Heart left ventricle (tissue), 16 donors: Measurements from ENCODE around the gene MIPOL1. TPM values are rescaled to one million over a fixed set of nuclear protein-coding genes. Genes with fewer than 3 reads are reported as not detected.

Source experiments
- ATAC-seq, 4 donors: fragments of 200-7000 bp; cut with Tn5 transposase; one replicate each; pipeline ENCODE4 v1.9.1; 2020 to 2022; ENCODE audit warnings: moderate library complexity in 4 of 4, mild to moderate bottlenecking in 3 of 4, moderate number of reproducible peaks in 1 of 4
- DNase-seq, 5 donors: peaks; one replicate each; pipeline ENCODE4 v3.0.0-alpha.2; 2020
- H3K27ac ChIP-seq, 12 donors: fragments of 200-600 bp; sonication (generic) in 4 of 12; one replicate each; pipeline versions ENCODE4 v1.5.0 to v1.8.0; 2016 to 2022; ENCODE audit warnings: mild to moderate bottlenecking in 2 of 12
- H3K27me3 ChIP-seq, 9 donors: fragments of 200-600 bp; sonication (generic) in 2 of 9; one replicate each; pipeline versions ENCODE4 v1.5.1 to v1.8.0; 2016 to 2022; ENCODE audit warnings: mild to moderate bottlenecking in 3 of 9
- H3K36me3 ChIP-seq, 9 donors: fragments of 200-600 bp; sonication (generic) in 2 of 9; one replicate each; pipeline versions ENCODE4 v1.5.0 to v1.8.0; 2018 to 2022; ENCODE audit warnings: mild to moderate bottlenecking in 2 of 9
- H3K4me1 ChIP-seq, 12 donors: fragments of 200-600 bp; sonication (generic) in 4 of 12; one replicate each; pipeline versions ENCODE4 v1.5.0 to v1.8.0; 2016 to 2022; ENCODE audit warnings: mild to moderate bottlenecking in 3 of 12
- H3K4me3 ChIP-seq, 12 donors: fragments of 200-600 bp; sonication (generic) in 4 of 12; one replicate each; pipeline versions ENCODE4 v1.5.0 to v1.8.0; 2017 to 2022; ENCODE audit warnings: mild to moderate bottlenecking in 9 of 12, moderate library complexity in 4 of 12
- H3K9me3 ChIP-seq, 12 donors: fragments of 200-600 bp; sonication (generic) in 4 of 12; one replicate each; pipeline versions ENCODE4 v1.5.0 to v1.8.0; 2016 to 2022; ENCODE audit warnings: mild to moderate bottlenecking in 1 of 12
- POLR2A ChIP-seq, 2 donors: fragments of 450-650 bp; IDR thresholded peaks; one replicate each; pipeline ENCODE4 v1.6.1; 2017; ENCODE audit warnings: antibody characterized with exemption in 2 of 2, mild to moderate bottlenecking in 2 of 2, moderate library complexity in 2 of 2
- WGBS, 4 donors: extraction: QIAGEN DNeasy Blood & Tissue Kit in 2 of 4; methylation state at CpG; one replicate each; pipeline versions ENCODE4 v1.1.5 to v1.1.7; 2013 to 2018; 5-methylcytosine and 5-hydroxymethylcytosine counted together
- intact Hi-C, 10 donors: fragments of 100-400 bp; cut with DNase I; formaldehyde crosslinking; loops; one replicate each; pipeline versions ENCODE4 v1.11.1 to v1.14.2; 2022
- polyA plus RNA-seq, 2 donors: library from polyadenylated mRNA; stranded (reverse); fragments of 200-250 nt; gene quantifications; one replicate each; pipeline ENCODE4 v1.2.3, GENCODE V29; 2013
- total RNA-seq, 9 donors: library from RNA; depleted of rRNA in 2 of 9; stranded (reverse); fragments of >200 nt in 2 of 9; fragmentation: NEBNext Ultra II Directional in 3 of 9; extraction: Animal tissue kit (Norgen Biotek cat#: 25700) in 3 of 9; gene quantifications; one replicate each; pipeline versions ENCODE4 v1.1.0 to v1.2.4, GENCODE V29; 2016 to 2023
- TF ChIP-seq, protein P1 (sequence below), 12 donors: fragments of 200-600 bp; sonication (generic) in 4 of 12; IDR thresholded peaks; one replicate each; pipeline versions ENCODE4 v1.5.0 to v1.8.0; 2018 to 2022; ENCODE audit warnings: antibody characterized with exemption in 12 of 12, mild to moderate bottlenecking in 5 of 12
- donor health status: ischemic (EF 13 %, LVEDD 7.1; RV severe dilation, severe dysfunction).
- donor health status: healthy with polysubstance abuse.
- donor health status: DM: no; HTN: yes; CAD: no.
- donor health status: DM: no; HTN: no; CAD: no.
- donor health status: ischemic (EF 25% LVEDD 6.9; RV normal size, moderate dysfunction).
- donor health status: ischemic (EF 25% LVEDD 5.7; RV mildly dilated, moderate dysfunction).
- donor health status: healthy.
- donor health status: DM: yes; HTN: yes; CAD: no.
- donor health status: ischemic (EF 35%, LVEDD 5.7; RV mildly dilated, moderate dysfunction).
- donor health status: nonischemic (EF 11% LVEDD 7.7; RV severe dilation, severe dysfunction).
- donor health status: DM: yes; HTN: yes; CAD: no.
- donor health status: PGD.
- donor health status: ischemic (EF 29% LVEDD 5.4; RV normal size, mild dysfunction).
- donor health status: nonischemic (EF 23%, LVEDD 6.1; RV moderate dilation, normal function).

MIPOL1 gene
- total and polyA plus RNA-seq, 11 donors: 0.99 to 7.3 (median 5.0) TPM

DNA sequence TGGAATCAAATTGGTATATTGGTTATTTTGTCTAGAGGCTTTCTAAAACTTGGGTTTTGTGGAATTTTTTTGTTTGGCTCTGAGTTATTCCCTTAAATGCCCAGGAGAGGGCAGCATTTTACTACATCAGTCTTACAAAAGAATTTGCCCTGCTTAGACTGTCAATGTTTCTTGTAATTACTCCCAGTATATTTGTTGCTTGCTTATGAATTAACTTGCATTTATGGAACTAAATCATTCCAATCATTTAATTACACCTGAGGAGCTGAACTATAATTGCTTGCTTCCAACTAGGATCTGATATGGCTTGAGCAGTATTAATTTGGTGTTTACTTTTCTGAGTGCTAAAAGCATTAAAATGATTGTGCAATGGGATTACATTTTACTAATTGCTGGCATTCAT lies 48.7 kb downstream of the MIPOL1 start:
- TF ChIP-seq POLR2A (IDR thresholded peaks at IDR 0.05): no peak
- TF ChIP-seq, protein P1, sequence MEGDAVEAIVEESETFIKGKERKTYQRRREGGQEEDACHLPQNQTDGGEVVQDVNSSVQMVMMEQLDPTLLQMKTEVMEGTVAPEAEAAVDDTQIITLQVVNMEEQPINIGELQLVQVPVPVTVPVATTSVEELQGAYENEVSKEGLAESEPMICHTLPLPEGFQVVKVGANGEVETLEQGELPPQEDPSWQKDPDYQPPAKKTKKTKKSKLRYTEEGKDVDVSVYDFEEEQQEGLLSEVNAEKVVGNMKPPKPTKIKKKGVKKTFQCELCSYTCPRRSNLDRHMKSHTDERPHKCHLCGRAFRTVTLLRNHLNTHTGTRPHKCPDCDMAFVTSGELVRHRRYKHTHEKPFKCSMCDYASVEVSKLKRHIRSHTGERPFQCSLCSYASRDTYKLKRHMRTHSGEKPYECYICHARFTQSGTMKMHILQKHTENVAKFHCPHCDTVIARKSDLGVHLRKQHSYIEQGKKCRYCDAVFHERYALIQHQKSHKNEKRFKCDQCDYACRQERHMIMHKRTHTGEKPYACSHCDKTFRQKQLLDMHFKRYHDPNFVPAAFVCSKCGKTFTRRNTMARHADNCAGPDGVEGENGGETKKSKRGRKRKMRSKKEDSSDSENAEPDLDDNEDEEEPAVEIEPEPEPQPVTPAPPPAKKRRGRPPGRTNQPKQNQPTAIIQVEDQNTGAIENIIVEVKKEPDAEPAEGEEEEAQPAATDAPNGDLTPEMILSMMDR (IDR thresholded peaks at IDR 0.05): peak; percentile 61 to 86 (median 75)
- no peak overlapping the region for H3K27ac ChIP-seq
- H3K4me3 ChIP-seq: no peak overlapping the region
- no peaks in the 10 kb centered on the region for H3K9me3 ChIP-seq
- H3K27me3 ChIP-seq: no peaks in the 10 kb centered on the region
- intact Hi-C loops: loop anchor here in 9 of 10 donors (2.0 to 10.0 kb wide), 3 partner anchors 348 to 628 kb away; partner anchors contain the start of genes FOXA1 (in 3 of the 9) and TTC6 (in 3 of the 9)
- no peak for ATAC-seq
- peaks cover 0 to 9% (median 0%) of the 10 kb centered on the region in 9 donors for H3K36me3 ChIP-seq
- no peaks in the 10 kb centered on the region for H3K4me1 ChIP-seq
- DNase-seq: no peak

DNA sequence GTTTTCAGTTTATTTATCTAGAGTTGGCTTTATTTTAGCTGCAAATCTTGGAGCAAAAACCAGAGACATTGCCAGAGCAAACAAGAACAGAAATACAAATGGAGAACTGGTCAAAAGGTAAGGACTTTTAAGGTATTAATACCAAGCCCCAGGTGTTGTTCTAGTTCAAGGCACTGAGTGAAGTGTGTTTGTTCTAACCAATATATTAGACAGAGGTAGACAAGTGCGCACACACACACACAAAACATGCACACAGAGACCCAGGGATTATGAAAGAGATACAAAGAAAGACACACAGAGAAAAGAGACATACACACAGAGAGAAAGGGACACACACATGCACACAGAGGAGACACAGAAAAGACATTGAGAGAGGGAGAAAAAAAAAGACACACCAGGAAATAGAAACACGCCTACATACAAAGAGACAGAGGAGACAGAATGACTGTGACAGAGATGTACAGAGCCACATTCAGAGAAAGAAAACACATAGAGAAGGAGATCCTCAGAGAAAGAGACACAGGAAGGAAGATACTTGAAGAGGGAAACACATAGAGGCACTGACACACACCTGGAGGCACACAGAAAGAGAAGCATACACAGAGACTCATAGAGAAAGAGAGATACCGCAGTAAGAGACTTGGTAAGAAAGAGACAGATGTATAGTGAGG lies 50.2 kb downstream of the MIPOL1 start:
- peaks cover 0 to 9% (median 0%) of the 10 kb centered on the region in 9 donors for H3K36me3 ChIP-seq
- ATAC-seq (no peak), DNase-seq (no peak)
- no peaks in the 10 kb centered on the region for H3K27me3 ChIP-seq
- H3K4me1 ChIP-seq: no peaks in the 10 kb centered on the region
- H3K9me3 ChIP-seq: no peaks in the 10 kb centered on the region
- no peak overlapping the region for H3K4me3 ChIP-seq
- TF ChIP-seq POLR2A (IDR thresholded peaks at IDR 0.05): no peak
- TF ChIP-seq, protein P1 (IDR thresholded peaks at IDR 0.05): no peak
- H3K27ac ChIP-seq: no peak overlapping the region
- WGBS, 4 donors: 92 to 95% (median 92%) methylated on average over 3 of the region's 3 CpGs
- intact Hi-C loops: loop anchor here in 9 of 10 donors (2.0 to 10.0 kb wide), 3 partner anchors 347 to 627 kb away; partner anchors contain the start of genes FOXA1 (in 3 of the 9) and TTC6 (in 3 of the 9)

DNA sequence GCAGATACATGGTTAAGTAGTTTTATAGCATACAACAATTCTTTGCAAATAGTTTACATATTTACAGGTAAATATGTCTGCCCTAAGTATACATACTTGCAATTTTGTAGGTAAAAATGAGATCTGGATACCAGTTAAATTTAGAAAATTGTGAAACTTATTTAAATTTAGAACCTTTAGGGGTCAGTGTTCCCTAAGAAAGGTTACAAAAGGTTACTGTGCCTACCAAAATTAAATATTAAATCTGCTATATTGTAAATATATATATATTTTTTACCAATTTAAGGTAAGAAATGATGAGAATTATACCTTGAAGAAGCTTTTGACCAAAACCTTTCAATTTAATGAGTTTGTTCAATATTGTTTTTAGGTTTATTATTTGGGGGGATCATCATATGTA lies 54.0 kb downstream of the MIPOL1 start:
- Histone ChIP-seq H3K36me3 (peaks cover 0 to 9% (median 0%) of the 10 kb centered on the region in 9 donors), H3K27me3 (no peaks in the 10 kb centered on the region), H3K4me1 (no peaks in the 10 kb centered on the region), H3K27ac (no peak overlapping the region), H3K9me3 (no peaks in the 10 kb centered on the region), H3K4me3 (no peak overlapping the region)
- TF ChIP-seq POLR2A (IDR thresholded peaks at IDR 0.05): no peak
- TF ChIP-seq, protein P1 (IDR thresholded peaks at IDR 0.05): no peak
- intact Hi-C loops: no loop called here
- DNase-seq: no peak
- no peak for ATAC-seq

DNA sequence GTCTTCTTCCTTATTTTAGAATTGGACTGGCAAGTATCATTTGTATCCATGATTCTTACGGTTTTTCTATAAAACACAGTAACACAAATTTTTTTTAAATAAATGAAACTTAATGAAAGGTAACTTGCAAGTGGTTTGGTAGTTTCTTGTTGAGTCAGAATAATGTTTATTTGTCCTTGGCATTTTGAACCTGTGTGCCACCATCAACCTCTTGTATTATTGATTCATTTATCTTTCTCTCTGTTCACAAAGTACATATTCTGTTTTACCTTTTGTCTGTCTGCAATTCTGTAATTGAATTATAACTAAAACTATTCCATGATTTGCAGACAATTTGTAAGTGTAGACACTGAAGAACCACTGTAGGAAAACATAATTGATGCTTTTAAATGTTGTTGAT lies 54.7 kb downstream of the MIPOL1 start:
- Histone ChIP-seq H3K9me3 (no peaks in the 10 kb centered on the region), H3K36me3 (peaks cover 0 to 9% (median 0%) of the 10 kb centered on the region in 9 donors), H3K27ac (no peak overlapping the region), H3K27me3 (no peaks in the 10 kb centered on the region), H3K4me1 (no peaks in the 10 kb centered on the region), H3K4me3 (no peak overlapping the region)
- TF ChIP-seq POLR2A (IDR thresholded peaks at IDR 0.05): no peak
- TF ChIP-seq, protein P1 (IDR thresholded peaks at IDR 0.05): no peak
- 94 to 97% (median 97%) methylated on average over 1 of the region's 1 CpG for WGBS, 4 donors
- intact Hi-C loops: no loop called here
- DNase-seq (no peak), ATAC-seq (no peak)
